SK-N-MC (cell line): Measurements from ENCODE around the gene MAML2.

Experiments used
- DNase-seq: peaks from one replicate; pipeline ENCODE4 v3.0.0-alpha.2; 2011; ENCODE audit warnings: low read depth, low spot score
- H3K27ac ChIP-seq: fragments of 200-600 bp; sonication (generic); 2 replicates; pipeline ENCODE4 v1.5.1; 2016; ENCODE audit warnings: mixed run types
- H3K36me3 ChIP-seq: fragments of 200-600 bp; sonication (generic); 2 replicates; pipeline ENCODE4 v1.6.1; 2017; ENCODE audit warnings: antibody characterized with exemption, low read length, mixed read lengths; ENCODE audit not compliant: insufficient read depth
- H3K4me3 ChIP-seq: fragments of 200-600 bp; sonication (generic); 2 replicates; pipeline ENCODE4 v1.5.1; 2016
- H3K9ac ChIP-seq: fragments of 200-600 bp; sonication (generic); 2 replicates; pipeline ENCODE4 v1.8.0; 2017; ENCODE audit warnings: mixed run types, mixed read lengths; ENCODE audit not compliant: insufficient read length
- H3K9me3 ChIP-seq: fragments of 200-600 bp; sonication (generic); 2 replicates; pipeline ENCODE4 v1.6.1; 2017; ENCODE audit warnings: low read depth, mild to moderate bottlenecking, antibody characterized with exemption, low read length, moderate library complexity, mixed read lengths
- EZH2 ChIP-seq: fragments of 200-600 bp; sonication (generic); IDR thresholded peaks from one replicate; pipeline ENCODE4 v1.6.1; 2017; ENCODE audit warnings: antibody characterized with exemption
- FOXP2 ChIP-seq: optimal IDR thresholded peaks from 2 replicates; pipeline ENCODE3; 2011; ENCODE audit warnings: mild to moderate bottlenecking, moderate library complexity; ENCODE audit not compliant: insufficient read depth; ENCODE audit errors: extremely low read length, control extremely low read depth
- POLR2AphosphoS5 ChIP-seq: IDR thresholded peaks from 2 replicates; pipeline ENCODE4 v1.6.1; 2012; ENCODE audit warnings: mild to moderate bottlenecking, low read depth, low read length, borderline replicate concordance

The MAML2 gene

GRCh38 chr11:96126917-96127595, 215.9 kb downstream of the MAML2 start:
- Histone ChIP-seq H3K9ac (no peak overlapping the region), H3K36me3 (no peaks in the 10 kb centered on the region), H3K9me3 (no peaks in the 10 kb centered on the region), H3K27ac (no peak overlapping the region), H3K4me3 (no peak overlapping the region)
- DNase-seq = no peak
- TF ChIP-seq EZH2 (no peak), POLR2AphosphoS5 (no peak), FOXP2 (no peak)

- DNase-seq = no peak
- Histone ChIP-seq H3K9ac (no peak overlapping the region), H3K36me3 (no peaks in the 10 kb centered on the region), H3K27ac (no peak overlapping the region), H3K4me3 (no peak overlapping the region), H3K9me3 (no peaks in the 10 kb centered on the region)
- TF ChIP-seq EZH2 (no peak), FOXP2 (no peak), POLR2AphosphoS5 (no peak)
Measured at GRCh38 chr11:96125400-96125799, 217.6 kb downstream of the MAML2 start.

- no peak overlapping the region for H3K4me3 ChIP-seq
- H3K36me3 ChIP-seq = no peaks in the 10 kb centered on the region
- no peaks in the 10 kb centered on the region for H3K9me3 ChIP-seq
- no peak for TF ChIP-seq POLR2AphosphoS5
- TF ChIP-seq FOXP2 = no peak
- no peak for TF ChIP-seq EZH2
- H3K27ac ChIP-seq = no peak overlapping the region
- no peak overlapping the region for H3K9ac ChIP-seq
- DNase-seq = no peak
Measured at GRCh38 chr11:96124155-96124554, 218.8 kb downstream of the MAML2 start.

- Histone ChIP-seq H3K27ac (no peak overlapping the region), H3K9ac (no peak overlapping the region), H3K36me3 (no peaks in the 10 kb centered on the region), H3K4me3 (no peak overlapping the region), H3K9me3 (no peaks in the 10 kb centered on the region)
- DNase-seq = no peak
- TF ChIP-seq FOXP2 = no peak
- TF ChIP-seq EZH2 = no peak
- no peak for TF ChIP-seq POLR2AphosphoS5
Measured at GRCh38 chr11:96123301-96123700, 219.7 kb downstream of the MAML2 start.

- Histone ChIP-seq H3K9ac (no peak overlapping the region), H3K36me3 (no peaks in the 10 kb centered on the region), H3K4me3 (no peak overlapping the region), H3K9me3 (no peaks in the 10 kb centered on the region), H3K27ac (no peak overlapping the region)
- no peak for TF ChIP-seq EZH2
- no peak for DNase-seq
Measured at GRCh38 chr11:96122601-96123074, 220.4 kb downstream of the MAML2 start.

GRCh38 chr11:96119211-96119610, 223.8 kb downstream of the MAML2 start:
- Histone ChIP-seq H3K27ac (no peak overlapping the region), H3K4me3 (no peak overlapping the region), H3K9ac (no peak overlapping the region), H3K36me3 (no peaks in the 10 kb centered on the region), H3K9me3 (no peaks in the 10 kb centered on the region)
- TF ChIP-seq POLR2AphosphoS5 = no peak
- TF ChIP-seq EZH2 = no peak
- TF ChIP-seq FOXP2 = no peak
- DNase-seq = no peak

- Histone ChIP-seq H3K9me3 (no peaks in the 10 kb centered on the region), H3K9ac (no peak overlapping the region), H3K27ac (no peak overlapping the region), H3K4me3 (no peak overlapping the region), H3K36me3 (no peaks in the 10 kb centered on the region)
- DNase-seq = no peak
- TF ChIP-seq POLR2AphosphoS5 (no peak), EZH2 (no peak), FOXP2 (no peak)
Measured at GRCh38 chr11:96116376-96116775, 226.6 kb downstream of the MAML2 start.

GRCh38 chr11:96114178-96115064, 228.6 kb downstream of the MAML2 start:
- Histone ChIP-seq H3K36me3 (no peaks in the 10 kb centered on the region), H3K9ac (no peak overlapping the region), H3K9me3 (no peaks in the 10 kb centered on the region), H3K27ac (no peak overlapping the region), H3K4me3 (no peak overlapping the region)
- no peak for DNase-seq
- no peak for TF ChIP-seq FOXP2
- no peak for TF ChIP-seq POLR2AphosphoS5
- TF ChIP-seq EZH2 = no peak

GRCh38 chr11:96113193-96113681, 229.8 kb downstream of the MAML2 start:
- peak overlapping the region; percentile 52 for H3K4me3 ChIP-seq
- peak overlapping the region; percentile 84 for H3K27ac ChIP-seq
- peak overlapping the region; percentile 11 for H3K9ac ChIP-seq
- no peaks in the 10 kb centered on the region for H3K36me3 ChIP-seq
- no peak for TF ChIP-seq FOXP2
- no peak for DNase-seq
- H3K9me3 ChIP-seq = no peaks in the 10 kb centered on the region
